ENCODE measurements around the gene GRIK4.

DNA sequence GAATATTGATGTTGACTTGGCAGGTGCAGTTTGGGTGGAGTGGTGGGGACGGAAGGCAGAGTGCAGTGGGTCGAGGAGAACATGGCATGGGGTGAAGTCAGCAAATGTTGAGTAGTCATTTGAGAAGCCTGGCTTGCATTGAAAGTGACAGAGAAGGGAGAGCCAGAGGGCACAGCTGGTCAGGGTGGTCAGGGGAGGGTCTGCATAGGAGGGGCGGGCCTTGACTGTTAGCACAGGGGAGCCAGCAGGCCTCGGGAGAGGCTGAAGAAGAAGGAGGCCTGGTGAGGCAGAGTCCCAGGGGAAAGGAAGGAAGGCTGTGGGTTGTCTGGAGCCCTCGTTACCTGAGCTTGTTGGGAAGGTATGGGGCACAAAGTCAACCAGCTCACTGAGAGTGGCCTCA is 281.6 kb downstream of the GRIK4 start:
- TF ChIP-seq, protein P1, sequence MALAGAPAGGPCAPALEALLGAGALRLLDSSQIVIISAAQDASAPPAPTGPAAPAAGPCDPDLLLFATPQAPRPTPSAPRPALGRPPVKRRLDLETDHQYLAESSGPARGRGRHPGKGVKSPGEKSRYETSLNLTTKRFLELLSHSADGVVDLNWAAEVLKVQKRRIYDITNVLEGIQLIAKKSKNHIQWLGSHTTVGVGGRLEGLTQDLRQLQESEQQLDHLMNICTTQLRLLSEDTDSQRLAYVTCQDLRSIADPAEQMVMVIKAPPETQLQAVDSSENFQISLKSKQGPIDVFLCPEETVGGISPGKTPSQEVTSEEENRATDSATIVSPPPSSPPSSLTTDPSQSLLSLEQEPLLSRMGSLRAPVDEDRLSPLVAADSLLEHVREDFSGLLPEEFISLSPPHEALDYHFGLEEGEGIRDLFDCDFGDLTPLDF (CRISPR knock-in tag; IDR thresholded peaks at IDR 0.05) = no peak
- TF ChIP-seq, protein P2, sequence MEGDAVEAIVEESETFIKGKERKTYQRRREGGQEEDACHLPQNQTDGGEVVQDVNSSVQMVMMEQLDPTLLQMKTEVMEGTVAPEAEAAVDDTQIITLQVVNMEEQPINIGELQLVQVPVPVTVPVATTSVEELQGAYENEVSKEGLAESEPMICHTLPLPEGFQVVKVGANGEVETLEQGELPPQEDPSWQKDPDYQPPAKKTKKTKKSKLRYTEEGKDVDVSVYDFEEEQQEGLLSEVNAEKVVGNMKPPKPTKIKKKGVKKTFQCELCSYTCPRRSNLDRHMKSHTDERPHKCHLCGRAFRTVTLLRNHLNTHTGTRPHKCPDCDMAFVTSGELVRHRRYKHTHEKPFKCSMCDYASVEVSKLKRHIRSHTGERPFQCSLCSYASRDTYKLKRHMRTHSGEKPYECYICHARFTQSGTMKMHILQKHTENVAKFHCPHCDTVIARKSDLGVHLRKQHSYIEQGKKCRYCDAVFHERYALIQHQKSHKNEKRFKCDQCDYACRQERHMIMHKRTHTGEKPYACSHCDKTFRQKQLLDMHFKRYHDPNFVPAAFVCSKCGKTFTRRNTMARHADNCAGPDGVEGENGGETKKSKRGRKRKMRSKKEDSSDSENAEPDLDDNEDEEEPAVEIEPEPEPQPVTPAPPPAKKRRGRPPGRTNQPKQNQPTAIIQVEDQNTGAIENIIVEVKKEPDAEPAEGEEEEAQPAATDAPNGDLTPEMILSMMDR (IDR thresholded peaks at IDR 0.05 in 2 of 3, conservative IDR thresholded peaks at IDR 0.05 in 1 of 3; ENCODE audit: insufficient read depth in 2 of 3, low read depth in 1 of 3, low read length in 3 of 3) = no peak
- no peak for TF ChIP-seq SIN3A (IDR thresholded peaks at IDR 0.05; ENCODE audit: borderline replicate concordance in 2 of 2, control insufficient read depth in 1 of 2, low read depth in 2 of 2, low read length in 2 of 2)
- TF ChIP-seq, protein P3, sequence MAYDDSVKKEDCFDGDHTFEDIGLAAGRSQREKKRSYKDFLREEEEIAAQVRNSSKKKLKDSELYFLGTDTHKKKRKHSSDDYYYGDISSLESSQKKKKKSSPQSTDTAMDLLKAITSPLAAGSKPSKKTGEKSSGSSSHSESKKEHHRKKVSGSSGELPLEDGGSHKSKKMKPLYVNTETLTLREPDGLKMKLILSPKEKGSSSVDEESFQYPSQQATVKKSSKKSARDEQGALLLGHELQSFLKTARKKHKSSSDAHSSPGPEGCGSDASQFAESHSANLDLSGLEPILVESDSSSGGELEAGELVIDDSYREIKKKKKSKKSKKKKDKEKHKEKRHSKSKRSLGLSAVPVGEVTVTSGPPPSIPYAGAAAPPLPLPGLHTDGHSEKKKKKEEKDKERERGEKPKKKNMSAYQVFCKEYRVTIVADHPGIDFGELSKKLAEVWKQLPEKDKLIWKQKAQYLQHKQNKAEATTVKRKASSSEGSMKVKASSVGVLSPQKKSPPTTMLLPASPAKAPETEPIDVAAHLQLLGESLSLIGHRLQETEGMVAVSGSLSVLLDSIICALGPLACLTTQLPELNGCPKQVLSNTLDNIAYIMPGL (CRISPR knock-in tag; IDR thresholded peaks at IDR 0.05) = no peak
- TF ChIP-seq, protein P4, sequence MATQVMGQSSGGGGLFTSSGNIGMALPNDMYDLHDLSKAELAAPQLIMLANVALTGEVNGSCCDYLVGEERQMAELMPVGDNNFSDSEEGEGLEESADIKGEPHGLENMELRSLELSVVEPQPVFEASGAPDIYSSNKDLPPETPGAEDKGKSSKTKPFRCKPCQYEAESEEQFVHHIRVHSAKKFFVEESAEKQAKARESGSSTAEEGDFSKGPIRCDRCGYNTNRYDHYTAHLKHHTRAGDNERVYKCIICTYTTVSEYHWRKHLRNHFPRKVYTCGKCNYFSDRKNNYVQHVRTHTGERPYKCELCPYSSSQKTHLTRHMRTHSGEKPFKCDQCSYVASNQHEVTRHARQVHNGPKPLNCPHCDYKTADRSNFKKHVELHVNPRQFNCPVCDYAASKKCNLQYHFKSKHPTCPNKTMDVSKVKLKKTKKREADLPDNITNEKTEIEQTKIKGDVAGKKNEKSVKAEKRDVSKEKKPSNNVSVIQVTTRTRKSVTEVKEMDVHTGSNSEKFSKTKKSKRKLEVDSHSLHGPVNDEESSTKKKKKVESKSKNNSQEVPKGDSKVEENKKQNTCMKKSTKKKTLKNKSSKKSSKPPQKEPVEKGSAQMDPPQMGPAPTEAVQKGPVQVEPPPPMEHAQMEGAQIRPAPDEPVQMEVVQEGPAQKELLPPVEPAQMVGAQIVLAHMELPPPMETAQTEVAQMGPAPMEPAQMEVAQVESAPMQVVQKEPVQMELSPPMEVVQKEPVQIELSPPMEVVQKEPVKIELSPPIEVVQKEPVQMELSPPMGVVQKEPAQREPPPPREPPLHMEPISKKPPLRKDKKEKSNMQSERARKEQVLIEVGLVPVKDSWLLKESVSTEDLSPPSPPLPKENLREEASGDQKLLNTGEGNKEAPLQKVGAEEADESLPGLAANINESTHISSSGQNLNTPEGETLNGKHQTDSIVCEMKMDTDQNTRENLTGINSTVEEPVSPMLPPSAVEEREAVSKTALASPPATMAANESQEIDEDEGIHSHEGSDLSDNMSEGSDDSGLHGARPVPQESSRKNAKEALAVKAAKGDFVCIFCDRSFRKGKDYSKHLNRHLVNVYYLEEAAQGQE (IDR thresholded peaks at IDR 0.05; ENCODE audit: borderline replicate concordance) = no peak
- TF ChIP-seq, protein P4 (CRISPR knock-in tag; IDR thresholded peaks at IDR 0.05; ENCODE audit: low read depth) = no peak

All from K562 (cell line).